ENCODE results near the gene TMEM171.

TMEM171 gene, protein sequence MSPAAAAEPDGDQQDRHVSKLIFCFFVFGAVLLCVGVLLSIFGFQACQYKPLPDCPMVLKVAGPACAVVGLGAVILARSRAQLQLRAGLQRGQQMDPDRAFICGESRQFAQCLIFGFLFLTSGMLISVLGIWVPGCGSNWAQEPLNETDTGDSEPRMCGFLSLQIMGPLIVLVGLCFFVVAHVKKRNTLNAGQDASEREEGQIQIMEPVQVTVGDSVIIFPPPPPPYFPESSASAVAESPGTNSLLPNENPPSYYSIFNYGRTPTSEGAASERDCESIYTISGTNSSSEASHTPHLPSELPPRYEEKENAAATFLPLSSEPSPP

DNA sequence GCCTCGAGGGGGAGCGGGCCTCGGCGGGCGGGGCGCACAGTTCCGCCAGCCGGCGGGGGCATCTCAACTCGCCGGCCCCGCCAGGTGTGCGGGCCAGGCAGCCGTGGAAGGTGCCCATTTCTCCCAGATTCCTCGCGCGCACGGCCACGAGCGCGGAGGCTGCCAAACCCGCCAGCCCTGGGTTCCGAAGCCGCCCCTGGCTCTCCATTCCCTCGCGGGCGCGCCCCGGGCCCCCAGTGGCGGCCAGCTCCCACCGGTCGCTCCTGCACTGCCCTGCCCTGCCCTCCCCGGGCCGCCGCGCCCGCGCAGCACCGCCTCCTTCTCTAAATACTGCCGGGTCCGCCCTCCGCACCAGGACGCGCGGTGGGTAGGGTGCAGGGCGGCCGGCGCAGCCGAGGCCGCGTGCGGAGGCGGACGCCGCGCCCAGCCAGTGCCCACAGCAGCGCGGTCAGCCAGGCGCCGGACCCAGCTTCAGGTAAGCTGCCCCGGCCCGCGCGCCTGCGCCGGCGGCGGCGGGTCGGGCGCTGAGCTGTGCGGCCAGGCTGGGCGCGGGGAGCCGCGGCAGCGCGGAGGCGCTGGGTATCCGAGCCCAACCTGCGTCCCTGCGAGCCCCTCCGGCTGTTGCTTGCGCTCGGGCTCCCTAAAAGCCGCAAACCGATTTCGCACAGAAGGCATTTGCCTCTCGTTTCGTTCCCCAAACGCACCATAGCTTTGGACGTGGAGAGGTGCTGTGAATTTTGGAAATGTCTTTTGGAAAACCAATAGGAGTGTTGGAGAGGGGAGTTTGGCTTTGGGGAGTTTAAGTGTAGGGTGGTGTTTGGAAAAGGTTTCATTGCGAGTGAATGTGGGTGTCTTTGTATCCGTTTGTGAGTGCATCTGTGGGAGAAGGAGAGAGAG, at the start of gene TMEM171:
TSS of gene TMEM171 (plus strand) at position 354 of the 897 bp plus-strand sequence. CDS start 2,799 bp downstream, outside the sequence.
- intact Hi-C loops (cut with DNase I) = no loop called here
- DNase-seq = peak in 7 of 10 donors; percentile 16 to 90 (median 61)

GRCh38 chr5:73081093-73081492, 39.3 kb upstream of the TMEM171 start:
- intact Hi-C loops (cut with DNase I) = no loop called here
- DNase-seq = no peak

DNA sequence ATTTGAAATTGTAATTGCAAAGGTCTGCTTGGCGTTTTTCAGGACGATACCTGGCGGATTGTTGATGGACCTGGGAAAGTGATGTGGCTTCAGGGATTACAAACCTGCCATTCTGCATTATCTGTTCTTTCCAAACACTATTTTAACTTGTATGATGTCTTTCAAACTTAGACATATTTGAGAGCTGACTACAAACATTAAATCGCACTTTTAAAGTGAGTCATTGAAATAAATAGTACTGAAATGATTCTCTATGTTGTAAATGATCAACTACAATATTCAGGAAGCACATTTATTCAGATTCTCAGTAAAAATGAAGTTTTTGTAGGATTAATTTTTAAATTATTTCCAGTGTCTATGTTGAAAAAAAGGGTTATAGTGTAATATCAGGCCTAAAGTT, 32.3 kb upstream of the TMEM171 start:
- intact Hi-C loops (cut with DNase I) = no loop called here
- DNase-seq = no peak

- no peak for DNase-seq
- intact Hi-C loops (cut with DNase I) = no loop called here
These were observed 26.4 kb upstream of the TMEM171 start for GRCh38 chr5:73093943-73094342.

DNA sequence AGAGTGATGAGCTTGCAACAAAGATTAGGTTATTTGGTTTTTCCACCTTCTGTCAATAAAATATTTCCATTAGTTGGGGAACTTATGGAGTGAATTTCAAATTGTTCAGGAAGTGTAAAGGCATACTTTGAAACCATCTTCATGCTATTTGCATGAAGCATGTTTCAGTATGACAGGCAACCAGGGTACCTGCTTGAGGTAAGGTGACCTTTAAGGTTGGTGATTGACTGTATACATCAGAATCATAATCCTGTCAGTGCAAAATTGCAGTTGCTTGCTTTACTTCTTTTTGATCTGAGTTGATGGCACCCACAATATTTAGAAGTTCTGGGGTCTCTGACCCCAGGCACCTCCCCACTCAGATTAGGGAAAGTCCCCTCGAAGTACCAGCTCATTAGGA, 26.0 kb upstream of the TMEM171 start:
- intact Hi-C loops (cut with DNase I) = no loop called here

DNA sequence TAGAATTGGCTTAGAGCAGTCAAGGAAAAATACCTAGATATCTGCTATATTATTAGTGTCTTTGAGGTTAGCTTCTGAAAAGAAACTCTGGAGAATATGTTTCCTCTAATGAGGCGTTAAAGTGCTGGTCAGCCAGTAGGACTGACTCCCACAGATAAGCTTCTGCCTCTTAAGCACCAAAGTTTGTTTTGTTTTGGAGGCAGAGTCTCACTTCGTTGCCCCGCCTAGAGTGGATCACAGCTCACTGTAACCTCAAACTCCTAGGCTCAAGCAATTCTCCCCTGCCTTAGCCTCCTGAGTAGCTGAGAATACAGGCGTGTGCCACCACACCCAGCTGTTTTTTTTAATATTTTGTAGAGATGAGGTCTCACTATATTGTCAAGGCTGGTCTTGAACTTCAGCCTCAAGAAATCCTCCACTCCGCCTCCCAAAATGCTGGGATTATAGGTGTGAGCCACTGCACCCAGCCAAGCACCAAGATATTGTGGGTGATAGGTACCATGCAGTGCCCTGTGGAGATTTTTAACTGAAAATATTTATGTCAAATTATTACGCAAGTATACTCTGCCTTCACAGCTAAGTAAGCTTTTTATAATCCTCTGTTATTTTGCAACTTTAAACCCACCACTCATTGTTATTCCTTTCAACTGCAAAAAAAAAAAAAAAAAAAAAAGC, 24.7 kb upstream of the TMEM171 start:
- intact Hi-C loops (cut with DNase I) = no loop called here
- DNase-seq = no peak

More for the DNA sequence above, 26.0 kb upstream of the TMEM171 start:
- DNase-seq = no peak

DNA sequence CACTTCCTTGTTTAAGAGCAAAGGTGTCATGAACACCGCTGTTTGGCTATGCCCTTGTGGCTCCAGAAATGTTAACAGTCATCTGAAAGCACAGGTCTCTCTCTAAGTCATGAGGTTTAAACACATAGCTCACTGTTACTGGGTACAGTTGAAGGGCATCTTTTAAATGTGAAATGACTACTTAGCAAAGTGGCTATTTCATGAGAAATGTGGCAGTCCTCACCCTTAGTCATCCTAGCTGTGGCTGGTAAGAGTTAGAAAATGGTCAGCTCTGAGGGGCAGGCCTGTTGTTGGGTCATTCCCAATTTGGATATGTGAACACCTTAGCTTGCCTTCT, 24.2 kb upstream of the TMEM171 start:
- DNase-seq = no peak
- intact Hi-C loops (cut with DNase I) = no loop called here

GRCh38 chr5:73097740-73098139, 22.6 kb upstream of the TMEM171 start:
- intact Hi-C loops (cut with DNase I) = no loop called here
- DNase-seq = no peak

GRCh38 chr5:73100109-73100508, 20.3 kb upstream of the TMEM171 start:
- no peak for DNase-seq
- intact Hi-C loops (cut with DNase I) = no loop called here

DNA sequence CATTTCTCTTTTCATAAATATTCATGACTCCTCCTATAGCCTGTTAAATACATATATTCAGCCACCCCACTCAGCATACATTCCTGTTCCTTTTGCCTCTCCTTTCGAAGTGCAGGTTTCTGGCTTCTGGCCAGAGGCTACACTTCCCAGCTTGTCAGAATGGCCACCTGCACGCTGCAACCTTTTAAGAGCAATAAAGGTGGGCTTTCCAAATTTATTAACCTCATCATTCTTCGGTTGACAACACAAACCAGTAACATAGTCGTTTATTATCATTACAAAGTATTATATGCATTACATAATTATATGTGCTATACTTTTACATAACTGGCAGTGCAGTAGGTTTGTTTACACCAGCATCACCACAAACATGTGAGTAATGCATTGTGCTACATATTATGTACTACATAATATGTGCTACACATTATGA, 16.5 kb upstream of the TMEM171 start:
- intact Hi-C loops (cut with DNase I) = no loop called here
- no peak for DNase-seq

- no peak for DNase-seq
- intact Hi-C loops (cut with DNase I) = no loop called here
These were observed 16.0 kb upstream of the TMEM171 start for GRCh38 chr5:73104326-73104725.

DNA sequence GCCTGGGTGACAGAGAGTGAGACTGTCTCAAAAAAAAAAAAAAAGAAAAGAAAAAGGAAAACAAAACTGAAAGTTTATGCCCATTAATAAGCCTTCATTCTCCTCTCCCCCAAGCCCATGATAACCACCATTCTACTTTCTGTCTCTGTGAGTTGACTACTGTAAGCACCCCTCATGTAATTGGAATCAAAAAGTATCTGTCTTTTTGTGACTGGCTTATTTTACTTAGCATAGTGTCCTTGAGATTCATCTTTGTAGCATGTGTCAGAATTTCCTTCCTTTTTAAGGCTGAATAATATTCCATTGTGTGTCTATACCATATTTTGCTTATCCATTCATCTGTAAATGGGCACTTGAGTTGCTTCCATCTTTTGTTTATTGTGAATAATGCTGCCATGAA, 14.0 kb upstream of the TMEM171 start:
- intact Hi-C loops (cut with DNase I) = no loop called here

DNA sequence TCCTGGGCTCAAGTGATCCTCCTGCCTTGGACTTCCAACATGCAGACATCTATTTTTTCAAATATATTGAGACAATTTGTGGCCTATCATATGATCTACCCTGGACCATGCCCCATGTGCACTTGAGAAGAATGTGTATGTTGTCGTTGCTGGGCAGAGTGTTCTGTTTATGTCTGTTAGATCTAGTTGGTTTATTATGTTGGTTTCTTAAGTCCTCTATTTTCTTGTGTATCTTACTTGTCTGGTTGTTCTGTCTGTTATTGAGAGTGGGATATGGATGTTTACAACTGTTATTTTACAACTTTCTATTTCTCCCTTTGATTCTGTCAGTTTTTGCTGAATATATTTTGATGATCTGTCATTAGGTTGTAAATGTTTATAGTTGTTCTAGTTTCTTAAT, 10.2 kb upstream of the TMEM171 start:
- intact Hi-C loops (cut with DNase I) = no loop called here
- no peak for DNase-seq

More for the DNA sequence above, 14.0 kb upstream of the TMEM171 start:
- no peak for DNase-seq

- no peak for DNase-seq
- intact Hi-C loops (cut with DNase I) = no loop called here
These were observed 8.8 kb upstream of the TMEM171 start for GRCh38 chr5:73111536-73111935.

DNA sequence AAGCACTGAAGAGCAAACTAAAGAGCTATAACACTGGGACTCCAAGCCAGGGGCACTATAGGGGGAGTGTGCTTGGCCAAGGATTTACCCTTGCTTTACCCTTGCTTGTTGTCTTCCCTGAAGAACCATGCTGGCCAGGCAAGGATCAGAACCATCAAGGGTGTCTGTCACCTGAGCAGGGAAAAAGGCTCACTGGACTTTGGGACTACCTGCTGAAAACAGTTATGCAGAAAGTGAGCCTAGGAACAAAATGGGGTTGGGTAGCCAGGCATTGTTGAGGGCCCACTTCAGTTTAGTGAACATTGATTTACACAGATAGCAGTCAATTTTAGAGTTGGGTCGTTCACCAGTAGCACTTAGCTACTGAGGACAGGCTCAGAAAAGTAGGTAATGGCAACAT, 8.0 kb upstream of the TMEM171 start:
- DNase-seq = no peak
- intact Hi-C loops (cut with DNase I) = no loop called here

GRCh38 chr5:73114044-73114688, 6.2 kb upstream of the TMEM171 start:
- DNase-seq = no peak

DNA sequence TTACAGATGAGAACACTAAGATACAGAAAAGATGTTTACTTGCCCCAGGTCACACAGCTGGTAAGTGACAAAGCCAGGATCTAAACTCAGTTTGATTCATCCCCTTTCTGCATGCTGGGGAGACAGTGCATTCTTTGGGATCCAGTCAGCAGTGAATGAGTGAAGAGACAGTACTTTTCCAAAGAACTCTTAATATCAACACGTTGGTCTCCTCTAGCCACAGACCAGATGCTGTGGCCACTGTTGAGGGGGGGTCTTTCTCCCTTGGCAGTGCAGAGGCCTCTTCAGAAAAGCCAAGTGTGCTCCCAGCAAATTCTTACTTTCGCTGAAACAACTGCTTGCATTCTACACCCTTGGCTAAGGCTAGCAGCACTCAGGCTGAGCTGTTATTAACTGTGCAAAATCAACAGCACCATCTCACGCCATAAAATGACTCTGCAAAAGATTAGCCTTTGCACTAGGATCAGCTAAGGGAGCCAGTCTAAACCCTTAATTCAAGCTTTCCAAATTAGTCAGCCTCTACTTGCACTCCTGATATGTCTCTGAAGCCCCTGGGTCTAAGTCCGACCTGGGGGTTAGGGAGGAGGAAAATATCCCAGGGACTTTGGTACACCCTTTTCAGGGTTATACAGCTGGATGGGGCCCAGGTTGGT, 4.8 kb upstream of the TMEM171 start:
- intact Hi-C loops (cut with DNase I) = no loop called here
- no peak for DNase-seq

More at GRCh38 chr5:73114044-73114688, 6.2 kb upstream of the TMEM171 start:
- intact Hi-C loops (cut with DNase I) = no loop called here

DNA sequence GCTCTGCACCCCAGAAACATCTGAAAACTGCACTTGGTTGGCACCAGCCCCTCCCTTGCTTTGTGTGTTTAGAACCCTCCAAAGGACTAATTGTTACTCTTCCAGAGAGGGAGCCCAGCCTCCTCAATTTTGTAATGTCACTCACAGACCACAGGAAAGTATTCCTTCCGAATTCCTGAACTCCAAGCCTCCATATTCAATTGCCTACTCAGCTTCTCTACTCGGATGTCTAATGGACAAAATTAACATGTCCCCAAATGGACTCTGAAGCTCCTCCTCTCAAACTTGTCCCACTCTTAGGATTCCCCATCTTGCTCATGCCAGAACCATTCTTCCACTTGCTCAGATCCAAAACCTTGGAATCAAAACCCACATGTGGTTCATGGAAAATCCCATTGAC, 3.9 kb upstream of the TMEM171 start:
- DNase-seq = no peak
- intact Hi-C loops (cut with DNase I) = no loop called here

- intact Hi-C loops (cut with DNase I) = no loop called here
- DNase-seq = no peak
These were observed 3.2 kb upstream of the TMEM171 start for GRCh38 chr5:73117088-73117740.

Measured in posterior cingulate gyrus (tissue), 11 donors.